GM10847 (cell line): ENCODE data around the gene GTF2IRD1.

Experiments
- POLR2A ChIP-seq: IDR thresholded peaks from 2 replicates; pipeline ENCODE4 v1.6.1; 2011; ENCODE audit not compliant: insufficient read length; ENCODE audit errors: extremely low read depth

GTF2IRD1 gene

GRCh38 chr7:74623135-74623534 lies 169.4 kb downstream of the GTF2IRD1 start:
- no peak for TF ChIP-seq POLR2A

- TF ChIP-seq POLR2A: no peak
Measured at GRCh38 chr7:74625446-74625845, 171.7 kb downstream of the GTF2IRD1 start.

GRCh38 chr7:74627661-74628411 lies 174.1 kb downstream of the GTF2IRD1 start:
- no peak for TF ChIP-seq POLR2A

GRCh38 chr7:74632505-74632904 lies 178.8 kb downstream of the GTF2IRD1 start:
- no peak for TF ChIP-seq POLR2A

GRCh38 chr7:74633451-74633921 lies 179.8 kb downstream of the GTF2IRD1 start:
- no peak for TF ChIP-seq POLR2A

GRCh38 chr7:74637745-74638144 lies 184.0 kb downstream of the GTF2IRD1 start:
- TF ChIP-seq POLR2A: no peak
